Embryonic facial prominence (tissue), 1 donor: ENCODE measurements around the gene SSUH2.
"Not testable (repeated sequence)": the region's sequence is repeated elsewhere in the genome, so short reads cannot be mapped to it uniquely, and the experiment has no call there.

Experiments
- DNase-seq: peaks from one replicate; pipeline ENCODE4 v3.0.0-alpha.2; 2016; ENCODE audit errors: extremely low spot score

The SSUH2 gene

GRCh38 chr3:8659242-8659641 is 14.6 kb upstream of the SSUH2 start:
- no peak for DNase-seq

- no peak for DNase-seq
Observed at GRCh38 chr3:8658306-8659212, 14.0 kb upstream of the SSUH2 start.

GRCh38 chr3:8657804-8658305 is 13.3 kb upstream of the SSUH2 start:
- no peak for DNase-seq

DNA sequence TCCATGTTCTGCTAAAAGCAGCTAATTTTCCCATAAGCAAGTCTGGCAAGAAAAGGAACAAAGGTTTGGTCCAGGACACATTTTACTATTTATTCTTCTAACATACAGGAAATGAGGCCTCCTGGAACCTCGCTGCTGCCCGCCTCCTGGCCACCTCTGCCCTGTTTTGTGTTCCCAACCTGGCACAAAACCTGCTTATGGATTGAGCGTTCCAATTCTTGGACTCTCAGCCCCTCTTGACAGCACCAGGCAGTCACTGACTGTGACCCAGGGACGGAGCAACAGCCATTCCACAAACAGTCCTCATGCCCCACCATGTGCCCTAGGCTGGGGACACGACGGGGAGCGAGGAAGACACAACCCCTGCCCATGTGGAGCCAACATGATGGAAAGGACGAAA is 11.6 kb upstream of the SSUH2 start:
- DNase-seq: no peak

DNA sequence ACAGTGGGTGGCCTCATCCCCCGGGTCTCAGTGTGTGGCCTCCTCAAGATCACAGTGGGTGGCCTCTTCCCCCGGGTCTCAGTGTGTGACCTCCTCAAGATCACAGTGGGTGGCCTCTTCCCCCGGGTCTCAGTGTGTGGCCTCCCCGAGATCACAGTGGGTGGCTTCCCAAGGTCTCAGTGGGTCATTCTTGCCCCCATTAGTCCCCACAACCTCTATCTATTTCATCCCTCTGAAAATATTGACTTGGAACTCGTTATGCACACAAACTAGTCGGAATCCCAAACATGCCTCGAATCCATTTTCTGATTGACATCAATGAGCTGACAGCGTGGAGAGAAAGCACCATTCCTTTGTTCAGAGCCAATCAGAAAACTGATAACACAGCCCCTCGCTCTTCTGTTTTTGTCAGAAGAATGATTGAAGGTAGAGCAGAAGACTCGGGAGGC is 10.8 kb upstream of the SSUH2 start:
- no peak for DNase-seq

DNA sequence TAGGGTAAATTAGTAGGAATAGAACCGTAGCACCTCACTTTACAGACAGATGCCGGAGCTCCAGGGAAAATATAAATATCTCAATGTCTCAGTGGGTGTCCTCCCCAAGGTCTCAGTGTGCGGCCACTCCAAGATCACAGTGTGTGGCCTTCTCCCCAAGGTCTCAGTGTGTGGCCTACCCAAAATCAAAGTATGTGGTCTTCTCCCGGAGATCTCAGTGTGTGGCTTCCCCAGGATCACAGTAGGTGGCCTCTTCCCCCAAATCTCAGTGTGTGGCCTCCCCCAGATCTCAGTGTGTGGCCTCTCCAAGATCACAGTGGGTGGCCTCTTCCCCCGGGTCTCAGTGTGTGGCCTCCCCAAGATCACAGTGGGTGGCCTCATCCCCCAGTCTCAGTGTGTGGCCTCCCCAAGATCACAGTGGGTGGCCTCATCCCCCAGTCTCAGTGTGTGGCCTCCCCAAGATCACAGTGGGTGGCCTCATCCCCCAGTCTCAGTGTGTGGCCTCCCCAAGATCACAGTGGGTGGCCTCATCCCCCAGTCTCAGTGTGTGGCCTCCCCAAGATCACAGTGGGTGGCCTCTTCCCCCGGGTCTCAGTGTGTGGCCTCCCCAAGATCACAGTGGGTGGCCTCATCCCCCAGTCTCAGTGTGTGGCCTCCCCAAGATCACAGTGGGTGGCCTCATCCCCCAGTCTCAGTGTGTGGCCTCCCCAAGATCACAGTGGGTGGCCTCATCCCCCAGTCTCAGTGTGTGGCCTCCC is 10.2 kb upstream of the SSUH2 start:
- not testable (repeated sequence) for DNase-seq

DNA sequence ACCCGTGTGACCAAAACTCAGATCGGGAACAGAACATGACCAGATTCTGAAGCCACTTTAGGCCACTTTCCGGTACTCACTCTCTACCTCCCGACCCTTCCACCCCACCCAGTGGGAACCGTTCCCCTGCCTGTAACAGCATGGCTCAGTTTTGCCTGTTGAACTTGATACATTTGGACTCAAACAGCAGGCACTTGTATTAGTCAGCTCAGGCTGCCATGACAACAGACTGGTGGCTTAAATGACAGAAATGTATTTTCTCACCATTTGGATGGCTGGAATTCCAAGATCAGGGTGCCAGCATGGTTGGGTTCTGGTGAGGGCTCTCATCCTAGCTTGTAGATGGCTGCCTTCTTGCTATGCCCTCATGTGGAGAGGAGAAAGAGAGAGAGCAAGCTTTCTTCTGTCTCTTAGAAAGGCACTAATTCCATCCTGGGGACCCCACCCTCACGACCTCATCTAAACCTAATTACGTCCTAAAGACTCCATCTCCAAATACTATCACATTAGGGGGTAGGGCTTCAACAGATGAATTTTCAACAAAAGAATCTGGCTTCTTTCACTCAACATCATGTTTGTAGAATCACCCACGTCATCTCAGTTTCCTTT is 9.3 kb upstream of the SSUH2 start:
- DNase-seq: no peak

DNA sequence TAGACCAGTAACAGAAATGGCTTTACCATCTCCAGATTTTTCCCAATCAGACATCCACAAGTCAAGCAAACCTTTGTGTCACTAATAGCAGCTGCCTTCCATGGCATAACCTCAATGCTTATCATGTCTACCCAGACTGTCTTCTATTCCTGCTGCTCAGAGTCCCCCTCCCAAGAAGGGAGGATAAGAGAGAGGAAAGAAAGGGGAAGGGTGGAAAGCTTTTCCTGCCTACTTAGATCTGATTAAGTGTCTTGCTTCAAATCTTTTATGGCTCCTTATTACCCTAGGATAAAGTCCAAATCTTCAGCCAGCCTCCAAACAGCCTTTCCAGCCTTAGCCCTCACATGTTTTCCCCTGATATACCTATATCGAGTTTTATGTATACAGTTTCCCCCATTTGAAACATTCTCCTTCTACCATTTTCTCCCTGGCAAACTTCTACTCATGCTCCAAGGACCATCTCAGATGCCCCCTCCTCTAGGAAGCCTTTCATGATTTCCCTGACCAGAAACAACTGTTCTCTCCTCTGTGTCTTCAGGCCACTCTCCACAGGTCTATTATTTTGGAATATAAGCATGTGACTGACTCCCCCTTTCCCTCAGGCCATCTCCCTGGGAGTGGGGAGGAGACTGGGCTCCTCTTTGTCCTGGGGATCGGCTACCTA is 7.9 kb upstream of the SSUH2 start:
- no peak for DNase-seq

- DNase-seq: no peak
Observed at GRCh38 chr3:8651418-8652323, 7.1 kb upstream of the SSUH2 start.

DNA sequence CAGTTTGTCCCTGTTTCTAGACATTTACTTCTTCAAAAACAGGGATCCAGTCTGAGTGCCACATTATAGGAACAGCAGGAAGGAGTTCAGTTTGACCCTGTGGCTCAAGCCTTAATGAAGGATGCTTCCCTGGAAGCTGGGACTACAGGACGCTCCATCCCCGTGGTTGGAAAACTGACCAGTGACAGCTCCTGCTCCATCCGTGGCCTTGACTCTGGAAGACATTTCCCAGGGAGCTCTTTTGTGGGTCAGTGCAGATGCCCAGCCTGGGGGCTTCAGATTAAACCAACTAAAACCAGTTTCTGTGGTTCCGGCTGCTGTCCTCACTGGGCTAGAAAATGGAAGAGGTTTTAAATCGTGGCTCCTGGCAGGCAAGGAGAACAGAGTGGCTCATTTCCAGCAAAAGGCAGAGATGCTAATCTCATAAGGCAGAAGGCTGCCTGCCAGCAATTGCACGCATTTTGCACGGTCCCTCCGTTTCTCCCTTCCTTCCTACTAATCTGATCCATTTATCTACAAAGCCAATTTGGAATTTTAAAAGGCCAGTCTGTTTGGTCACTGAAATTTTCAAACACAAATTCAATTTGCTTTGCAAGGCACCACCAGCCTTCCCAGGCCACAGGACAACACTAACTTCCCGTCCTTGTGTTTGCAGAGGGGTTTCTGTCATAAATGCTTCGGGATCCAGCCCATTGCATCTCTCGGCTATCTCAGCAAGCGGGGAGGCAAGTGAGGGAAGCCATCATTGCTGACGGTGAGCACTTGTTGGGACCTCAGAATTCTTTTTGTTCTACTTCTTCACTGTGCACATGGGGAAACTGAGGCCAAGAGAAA is 6.2 kb upstream of the SSUH2 start:
- DNase-seq: peak; percentile 51

DNA sequence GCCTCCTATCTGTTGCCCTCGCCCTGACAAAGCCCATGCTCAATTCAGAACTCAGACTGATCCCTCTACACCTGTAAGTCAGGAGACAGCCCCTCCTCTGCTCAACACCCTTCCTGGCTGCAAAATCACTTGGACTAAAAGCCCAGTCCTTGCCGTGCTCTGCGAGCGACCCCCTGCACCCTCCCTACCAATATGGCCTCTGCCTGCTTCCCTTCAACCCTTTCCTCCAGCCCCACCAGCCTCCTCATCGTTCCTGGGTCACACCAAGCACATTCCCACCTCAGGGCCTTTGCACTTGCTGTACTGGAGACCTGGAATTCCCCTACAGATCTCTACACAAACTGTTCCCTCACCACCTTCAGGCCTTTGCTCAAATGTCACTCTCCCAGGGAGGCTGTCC is 5.2 kb upstream of the SSUH2 start:
- no peak for DNase-seq

- no peak for DNase-seq
Observed at GRCh38 chr3:8648909-8649741, 4.5 kb upstream of the SSUH2 start.

DNA sequence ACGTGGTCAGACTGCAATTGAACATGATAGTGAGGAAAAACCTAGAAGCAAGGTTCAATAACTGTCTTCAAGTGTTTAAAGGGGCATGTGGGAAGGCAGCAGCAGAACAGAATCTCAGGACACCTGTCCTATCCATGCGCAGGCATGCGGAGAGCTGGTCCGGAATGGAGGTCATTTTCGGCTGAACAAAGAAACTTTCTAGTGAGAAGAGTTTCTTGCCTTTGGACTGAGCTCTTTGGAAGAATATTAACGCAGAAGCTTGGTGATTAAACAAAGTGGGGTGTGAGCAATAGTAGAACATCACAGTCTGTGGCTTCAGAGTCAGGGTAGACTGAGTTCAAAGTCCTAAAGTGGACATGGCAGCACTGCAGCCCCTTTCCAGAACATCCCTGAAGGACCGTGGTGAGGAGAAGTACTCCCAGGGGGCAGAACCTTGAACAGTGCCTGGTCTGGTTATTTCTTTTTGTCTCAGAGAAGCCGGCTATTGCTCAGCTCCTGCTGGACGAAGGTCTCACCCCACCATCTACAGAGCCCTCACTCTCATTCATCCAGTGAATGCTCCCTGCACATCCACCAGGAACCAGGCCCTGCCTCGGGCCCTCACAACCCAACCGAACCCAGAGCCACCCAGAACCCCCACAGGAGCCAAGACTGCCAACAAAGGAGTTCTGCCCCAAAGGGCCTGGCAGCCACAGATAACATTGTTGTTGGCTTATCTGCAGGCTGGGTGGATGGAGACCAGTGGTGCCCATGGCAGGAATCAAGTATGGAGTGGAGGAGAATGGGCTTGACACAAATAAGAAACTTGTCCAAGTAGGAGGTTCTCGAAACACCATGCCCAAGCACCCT is 2.8 kb upstream of the SSUH2 start:
- DNase-seq: no peak

DNA sequence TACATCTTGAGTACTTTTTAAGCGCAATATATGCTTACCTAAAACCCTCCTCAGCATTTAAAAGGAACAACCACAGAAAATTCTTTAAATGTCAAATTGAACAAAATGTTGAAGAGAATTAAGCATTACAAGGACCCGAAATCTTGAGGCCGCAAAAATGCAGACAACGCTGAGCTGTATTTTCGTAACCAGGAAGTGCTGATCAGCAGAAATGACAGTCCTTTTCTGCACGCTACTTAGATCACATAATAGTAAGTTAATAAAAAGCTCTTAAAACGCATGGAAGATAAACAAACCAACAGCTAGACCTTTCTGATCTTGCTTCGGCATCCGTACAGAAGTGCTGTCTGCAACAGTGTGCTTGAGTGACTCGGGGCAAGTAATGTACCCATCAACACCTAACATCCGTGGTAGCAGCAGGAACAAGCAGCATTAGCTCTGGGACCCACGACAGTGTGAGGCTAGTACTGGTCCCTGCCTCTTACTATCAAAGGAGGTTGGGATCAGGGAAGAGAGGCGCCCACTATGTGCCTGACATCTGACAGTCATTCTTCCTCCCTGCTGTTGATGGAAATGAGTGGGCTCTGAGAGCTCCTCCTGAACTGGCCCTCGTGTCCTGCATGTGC is 1.8 kb upstream of the SSUH2 start:
- no peak for DNase-seq

DNA sequence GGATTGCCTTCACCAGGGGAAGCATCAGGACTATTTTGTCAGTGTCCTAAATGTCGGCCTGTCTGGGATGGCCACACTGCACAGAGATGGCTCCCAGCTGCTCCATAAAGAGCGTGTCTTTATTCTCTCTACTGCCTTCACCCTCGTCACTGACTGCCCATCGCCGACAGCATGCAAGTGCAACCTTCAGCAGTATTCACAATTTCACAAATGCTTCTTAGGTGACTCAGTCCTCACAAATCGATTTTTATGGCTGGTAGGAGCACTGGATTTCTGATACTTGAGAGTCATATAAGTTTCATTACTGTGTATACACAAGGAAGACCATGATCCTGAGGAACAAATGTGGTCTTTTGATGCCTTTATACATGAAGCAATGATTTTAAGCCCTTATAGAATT is 1.1 kb upstream of the SSUH2 start:
- DNase-seq: no peak

GRCh38 chr3:8643693-8644365 is 769 bp downstream of the SSUH2 start:
- DNase-seq: no peak

DNA sequence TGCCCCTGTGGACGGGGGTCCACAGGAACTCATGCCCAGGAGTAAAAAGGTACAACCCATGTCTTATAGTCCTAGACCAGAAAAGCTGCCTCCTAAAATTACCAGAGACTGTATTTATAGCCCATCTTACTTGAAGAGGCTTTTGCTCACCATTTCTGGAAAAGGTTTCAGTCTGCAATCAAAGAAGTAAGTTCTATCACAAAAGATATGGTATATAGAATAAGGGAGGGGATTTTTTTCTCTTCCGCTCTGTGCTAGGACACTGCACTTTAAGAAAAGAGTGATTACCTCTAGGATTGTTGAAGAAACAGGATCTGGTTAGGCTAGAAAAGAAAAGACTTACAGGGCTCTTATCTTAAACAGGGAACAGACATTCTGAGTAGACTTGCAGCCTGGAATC is 2.6 kb downstream of the SSUH2 start:
- no peak for DNase-seq
